ENCODE data around the gene AFDN.

The AFDN gene

DNA sequence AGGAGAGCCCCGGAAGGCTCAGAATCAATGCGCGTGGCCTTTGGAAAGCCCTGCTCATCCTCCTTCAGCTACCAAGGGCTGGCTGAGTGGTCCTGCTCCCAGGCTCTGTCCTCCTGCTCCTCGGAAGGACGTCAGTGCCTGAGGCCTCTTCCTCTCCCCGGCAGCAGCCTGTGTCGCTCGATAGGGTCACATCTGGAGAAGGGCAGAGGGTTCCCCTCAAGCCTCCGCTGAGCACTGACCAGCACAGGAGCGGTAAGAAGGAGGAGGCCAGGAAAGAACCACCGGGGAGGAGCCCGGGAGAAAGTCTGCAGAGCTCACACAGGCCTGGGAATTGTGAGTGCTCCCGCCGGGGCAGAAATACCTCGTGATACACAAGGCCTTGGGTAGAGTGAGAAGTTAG, 192.0 kb downstream of the AFDN start:
- no peak for DNase-seq (ENCODE audit: low spot score)

DNA sequence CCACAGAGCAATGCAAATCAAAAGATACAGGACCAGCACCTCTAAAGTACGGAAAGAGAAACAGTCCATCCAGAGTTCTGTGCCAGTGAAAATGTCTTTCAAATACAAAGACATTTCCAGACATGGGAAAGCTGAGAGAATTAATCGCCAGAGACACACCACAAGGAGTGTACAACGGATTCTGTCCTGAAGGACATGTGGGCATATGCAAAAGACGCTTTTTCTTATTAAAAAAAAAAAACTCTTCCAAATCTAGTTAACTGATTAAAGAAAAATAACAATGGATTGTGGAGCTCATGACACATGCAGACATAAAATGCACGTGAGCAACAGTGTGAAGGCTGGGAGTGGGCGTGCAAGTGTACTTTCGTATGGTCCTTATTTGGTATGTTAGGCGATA, 193.5 kb downstream of the AFDN start:
- DNase-seq (ENCODE audit: low spot score), result no peak

DNA sequence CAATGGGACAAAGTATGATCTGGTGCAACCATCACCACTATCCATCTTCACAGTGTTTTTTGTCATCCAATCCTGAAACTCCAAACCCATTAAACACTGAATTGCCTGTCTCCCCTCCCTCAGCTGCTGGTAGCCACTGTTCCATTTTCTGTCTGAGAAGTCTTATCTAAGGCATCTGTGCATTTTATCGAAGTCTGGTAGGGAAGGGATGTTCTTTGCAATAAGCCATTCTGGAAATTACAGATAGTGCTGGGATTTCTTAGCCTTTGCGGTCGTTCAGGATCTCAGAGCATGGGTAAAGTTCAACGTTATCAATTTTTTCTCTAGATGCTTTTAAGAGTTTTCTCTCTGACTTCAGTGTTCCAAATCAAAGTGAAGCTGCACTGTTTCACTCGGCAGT, 194.9 kb downstream of the AFDN start:
- DNase-seq (ENCODE audit: low spot score), result no peak
